Neural progenitor cell (in vitro differentiated cells): ENCODE results near the gene STIM1. TPM values are rescaled to one million over a fixed set of nuclear protein-coding genes. Genes with fewer than 3 reads are reported as not detected.

Source experiments
- DNase-seq: peaks from one replicate; pipeline ENCODE4 v3.0.0-alpha.2; 2016; ENCODE audit warnings: low spot score
- H2AFZ ChIP-seq: fragments of 200-600 bp; sonication (generic); replicated peaks from 2 replicates; pipeline ENCODE4 v1.6.1; 2016; ENCODE audit warnings: antibody characterized with exemption
- H3F3A ChIP-seq: fragments of 200-600 bp; sonication (generic); 2 replicates; pipeline ENCODE4 v1.6.1; 2016; ENCODE audit warnings: antibody characterized with exemption, low read depth
- H3K27ac ChIP-seq: fragments of 200-600 bp; sonication (generic); 2 replicates; pipeline ENCODE4 v1.5.1; 2016; ENCODE audit warnings: mild to moderate bottlenecking
- H3K27me3 ChIP-seq: fragments of 200-600 bp; sonication (generic); 2 replicates; pipeline ENCODE4 v1.6.1; 2016; ENCODE audit warnings: mild to moderate bottlenecking, moderate library complexity
- H3K36me3 ChIP-seq: fragments of 200-600 bp; sonication (generic); 2 replicates; pipeline ENCODE4 v1.5.1; 2016
- H3K4me1 ChIP-seq: fragments of 200-600 bp; sonication (generic); 2 replicates; pipeline ENCODE4 v1.6.1; 2016; ENCODE audit warnings: mixed run types
- H3K4me2 ChIP-seq: fragments of 200-600 bp; sonication (generic); 2 replicates; pipeline ENCODE4 v1.6.1; 2016
- H3K4me3 ChIP-seq: fragments of 200-600 bp; sonication (generic); 2 replicates; pipeline ENCODE4 v1.5.1; 2016
- H3K79me2 ChIP-seq: fragments of 200-600 bp; sonication (generic); 2 replicates; pipeline ENCODE4 v1.6.1; 2016; ENCODE audit warnings: low read depth
- H3K9ac ChIP-seq: fragments of 200-600 bp; sonication (generic); 2 replicates; pipeline ENCODE4 v1.6.1; 2016
- H3K9me3 ChIP-seq: fragments of 200-600 bp; sonication (generic); 2 replicates; pipeline ENCODE4 v1.5.1; 2016; ENCODE audit warnings: low read depth
- H4K20me1 ChIP-seq: fragments of 200-600 bp; sonication (generic); 2 replicates; pipeline ENCODE4 v1.6.1; 2016; ENCODE audit warnings: low read depth
- H3K27ac Mint-ChIP-seq: 3 replicates; pipeline ENCODE4 v1.8.0; 2021; ENCODE audit warnings: mixed read lengths
- H3K27me3 Mint-ChIP-seq: 2 replicates; pipeline ENCODE4 v1.8.0; 2022; ENCODE audit warnings: low read depth, mild to moderate bottlenecking, inconsistent platforms, moderate library complexity, mixed read lengths; ENCODE audit not compliant: insufficient read depth
- H3K36me3 Mint-ChIP-seq: 3 replicates; pipeline ENCODE4 v1.8.0; 2021; ENCODE audit warnings: mixed read lengths
- H3K4me1 Mint-ChIP-seq: 3 replicates; pipeline ENCODE4 v1.8.0; 2021; ENCODE audit warnings: mixed read lengths
- H3K4me3 Mint-ChIP-seq: 3 replicates; pipeline ENCODE4 v1.8.0; 2021; ENCODE audit warnings: mild to moderate bottlenecking, moderate library complexity, mixed read lengths
- H3K9me3 Mint-ChIP-seq: 3 replicates; pipeline ENCODE4 v1.8.0; 2020; ENCODE audit warnings: mixed read lengths
- EZH2 ChIP-seq: fragments of 200-600 bp; sonication (generic); IDR thresholded peaks from 2 replicates; pipeline ENCODE4 v1.6.1; 2017; ENCODE audit warnings: antibody characterized with exemption, mild to moderate bottlenecking, moderate library complexity
- EZH2phosphoT487 ChIP-seq: fragments of 200-600 bp; sonication (generic); IDR thresholded peaks from 2 replicates; pipeline ENCODE4 v1.6.1; 2017; ENCODE audit warnings: antibody characterized with exemption
- total RNA-seq: library from RNA; depleted of rRNA; stranded (reverse); fragments of >200 nt; gene quantifications from 2 replicates; pipeline ENCODE4 v1.2.3, GENCODE V29; 2015; ENCODE audit warnings: low replicate concordance
- TF ChIP-seq, protein P1 (sequence below): fragments of 200-600 bp; sonication (generic); IDR thresholded peaks from 2 replicates; pipeline ENCODE4 v1.5.1; 2017; ENCODE audit warnings: antibody characterized with exemption, mild to moderate bottlenecking

STIM1 gene
- total RNA-seq, 1 donor from 2014 or later = 18.9 TPM

DNA sequence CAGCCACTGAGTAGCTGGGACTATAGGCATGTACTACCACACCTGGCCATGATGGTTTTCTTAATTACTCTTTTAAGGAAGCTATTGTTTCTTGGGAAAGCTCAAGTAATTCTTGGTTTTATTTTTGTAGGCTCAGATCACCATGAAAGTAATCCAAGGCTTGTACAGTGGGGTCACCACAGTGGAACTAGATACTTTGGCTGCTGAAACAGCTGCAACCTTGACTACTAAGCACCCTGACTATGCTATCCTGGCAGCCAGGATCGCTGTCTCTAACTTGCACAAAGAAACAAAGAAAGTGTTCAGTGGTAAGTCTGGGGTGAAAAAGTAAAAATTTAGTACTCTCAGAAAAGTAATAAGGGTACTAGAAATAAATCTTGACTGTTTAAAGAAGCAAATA, 250.5 kb downstream of the STIM1 start:
- Histone ChIP-seq H3K36me3 (peaks cover 29% of the 10 kb centered on the region), H3F3A (no peaks in the 10 kb centered on the region), H3K4me2 (no peak overlapping the region), H3K4me3 (no peak overlapping the region), H3K4me1 (no peaks in the 10 kb centered on the region), H3K27ac (no peak overlapping the region), H4K20me1 (peaks cover 17% of the 10 kb centered on the region), H3K79me2 (peaks cover 50% of the 10 kb centered on the region), H3K9me3 (no peaks in the 10 kb centered on the region), H3K9ac (no peak overlapping the region), H3K27me3 (no peaks in the 10 kb centered on the region), H2AFZ (no peak overlapping the region)
- H3K9me3 Mint-ChIP-seq = no peaks in the 10 kb centered on the region
- no peaks in the 10 kb centered on the region for H3K4me1 Mint-ChIP-seq
- peaks cover 24% of the 10 kb centered on the region for H3K36me3 Mint-ChIP-seq
- TF ChIP-seq EZH2 (no peak), EZH2phosphoT487 (no peak)
- TF ChIP-seq, protein P1, sequence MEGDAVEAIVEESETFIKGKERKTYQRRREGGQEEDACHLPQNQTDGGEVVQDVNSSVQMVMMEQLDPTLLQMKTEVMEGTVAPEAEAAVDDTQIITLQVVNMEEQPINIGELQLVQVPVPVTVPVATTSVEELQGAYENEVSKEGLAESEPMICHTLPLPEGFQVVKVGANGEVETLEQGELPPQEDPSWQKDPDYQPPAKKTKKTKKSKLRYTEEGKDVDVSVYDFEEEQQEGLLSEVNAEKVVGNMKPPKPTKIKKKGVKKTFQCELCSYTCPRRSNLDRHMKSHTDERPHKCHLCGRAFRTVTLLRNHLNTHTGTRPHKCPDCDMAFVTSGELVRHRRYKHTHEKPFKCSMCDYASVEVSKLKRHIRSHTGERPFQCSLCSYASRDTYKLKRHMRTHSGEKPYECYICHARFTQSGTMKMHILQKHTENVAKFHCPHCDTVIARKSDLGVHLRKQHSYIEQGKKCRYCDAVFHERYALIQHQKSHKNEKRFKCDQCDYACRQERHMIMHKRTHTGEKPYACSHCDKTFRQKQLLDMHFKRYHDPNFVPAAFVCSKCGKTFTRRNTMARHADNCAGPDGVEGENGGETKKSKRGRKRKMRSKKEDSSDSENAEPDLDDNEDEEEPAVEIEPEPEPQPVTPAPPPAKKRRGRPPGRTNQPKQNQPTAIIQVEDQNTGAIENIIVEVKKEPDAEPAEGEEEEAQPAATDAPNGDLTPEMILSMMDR = no peak
- H3K4me3 Mint-ChIP-seq = no peak overlapping the region
- H3K27ac Mint-ChIP-seq = no peak overlapping the region
- H3K27me3 Mint-ChIP-seq = no peaks in the 10 kb centered on the region
- DNase-seq = no peak

DNA sequence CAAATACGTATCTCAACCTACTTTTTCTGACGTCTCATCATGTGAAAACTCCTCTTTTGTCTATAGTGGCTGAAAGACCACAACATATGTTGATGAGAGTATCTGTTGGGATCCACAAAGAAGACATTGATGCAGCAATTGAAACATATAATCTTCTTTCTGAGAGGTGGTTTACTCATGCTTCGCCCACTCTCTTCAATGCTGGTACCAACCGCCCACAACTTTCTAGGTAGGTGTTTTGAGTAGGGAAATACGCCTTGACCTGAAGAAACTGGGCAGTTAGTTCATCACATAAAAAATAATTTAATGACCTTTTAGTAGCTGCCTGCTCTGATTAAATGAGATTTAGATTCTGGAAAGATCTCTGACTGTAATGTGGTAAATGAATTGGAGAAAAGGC, 256.4 kb downstream of the STIM1 start:
- Histone ChIP-seq H3K9ac (no peak overlapping the region), H3K27me3 (no peaks in the 10 kb centered on the region), H3K4me1 (no peaks in the 10 kb centered on the region), H2AFZ (no peak overlapping the region), H3K4me2 (no peak overlapping the region), H3K9me3 (no peaks in the 10 kb centered on the region), H3K79me2 (peaks cover 5% of the 10 kb centered on the region), H3F3A (no peaks in the 10 kb centered on the region), H3K4me3 (no peak overlapping the region), H4K20me1 (no peaks in the 10 kb centered on the region), H3K36me3 (peaks cover 33% of the 10 kb centered on the region), H3K27ac (no peak overlapping the region)
- Mint-ChIP-seq H3K9me3 (no peaks in the 10 kb centered on the region), H3K36me3 (peaks cover 39% of the 10 kb centered on the region), H3K4me3 (no peak overlapping the region), H3K27ac (no peak overlapping the region), H3K27me3 (no peaks in the 10 kb centered on the region), H3K4me1 (no peaks in the 10 kb centered on the region)
- no peak for DNase-seq
- TF ChIP-seq EZH2phosphoT487 (no peak), EZH2 (no peak)
- TF ChIP-seq, protein P1 = no peak

- no peaks in the 10 kb centered on the region for H4K20me1 ChIP-seq
- Mint-ChIP-seq H3K4me3 (no peak overlapping the region), H3K36me3 (peaks cover 39% of the 10 kb centered on the region), H3K27ac (no peak overlapping the region), H3K9me3 (no peaks in the 10 kb centered on the region), H3K27me3 (no peaks in the 10 kb centered on the region), H3K4me1 (no peaks in the 10 kb centered on the region)
- no peaks in the 10 kb centered on the region for H3K9me3 ChIP-seq
- no peak overlapping the region for H3K27ac ChIP-seq
- DNase-seq = no peak
- H2AFZ ChIP-seq = no peak overlapping the region
- H3K4me2 ChIP-seq = no peak overlapping the region
- no peaks in the 10 kb centered on the region for H3K79me2 ChIP-seq
- no peak overlapping the region for H3K9ac ChIP-seq
- H3K4me3 ChIP-seq = no peak overlapping the region
- no peaks in the 10 kb centered on the region for H3K27me3 ChIP-seq
- no peaks in the 10 kb centered on the region for H3F3A ChIP-seq
- H3K36me3 ChIP-seq = peaks cover 20% of the 10 kb centered on the region
- H3K4me1 ChIP-seq = no peaks in the 10 kb centered on the region
- TF ChIP-seq EZH2 (no peak), EZH2phosphoT487 (no peak)
- TF ChIP-seq, protein P1 = no peak
These were observed 259.7 kb downstream of the STIM1 start for GRCh38 chr11:4115128-4115527.
